Retinal pigment epithelial cell (primary cell): ENCODE measurements around the gene PCDHB9.
A peak's percentile ranks its signal among the peaks of the same experiment; 100 is the strongest.
"Not testable (repeated sequence)": the region's sequence is repeated elsewhere in the genome, so short reads cannot be mapped to it uniquely, and the experiment has no call there.

Source experiments
- DNase-seq: peaks from one replicate; pipeline ENCODE4 v3.0.0-alpha.2; 2010; ENCODE audit warnings: low read depth
- H3K4me3 ChIP-seq: 2 replicates; pipeline ENCODE4 v1.5.1; 2011; ENCODE audit warnings: mild to moderate bottlenecking, low read length, control low read depth, moderate library complexity
- TF ChIP-seq, protein P1 (sequence below): conservative IDR thresholded peaks from 2 replicates; pipeline ENCODE4 v1.5.1; 2011; ENCODE audit warnings: low read depth, low read length, control low read depth, inconsistent platforms

Gene PCDHB9

DNA sequence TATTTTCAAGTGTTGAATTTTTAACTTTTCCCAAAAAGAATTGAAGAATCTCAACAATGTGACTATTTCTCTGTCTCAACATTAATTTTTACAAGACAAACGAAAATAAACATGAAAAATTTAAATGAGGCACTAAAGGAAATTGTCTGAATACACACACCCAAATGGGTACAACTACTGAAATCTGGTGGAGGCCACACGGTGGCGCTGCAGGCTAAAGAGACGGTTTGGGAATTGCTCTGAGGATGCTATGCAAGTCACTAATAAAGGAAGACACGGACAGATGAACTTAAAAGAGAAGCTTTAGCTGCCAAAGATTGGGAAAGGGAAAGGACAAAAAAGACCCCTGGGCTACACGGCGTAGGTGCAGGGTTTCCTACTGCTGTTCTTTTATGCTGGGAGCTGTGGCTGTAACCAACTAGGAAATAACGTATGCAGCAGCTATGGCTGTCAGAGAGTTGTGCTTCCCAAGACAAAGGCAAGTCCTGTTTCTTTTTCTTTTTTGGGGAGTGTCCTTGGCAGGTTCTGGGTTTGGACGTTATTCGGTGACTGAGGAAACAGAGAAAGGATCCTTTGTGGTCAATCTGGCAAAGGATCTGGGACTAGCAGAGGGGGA is 5.3 kb downstream of the PCDHB9 start, which contains the start of gene PCDHB10:
Gene PCDHB10, plus strand, starts transcription at position 244 of the 616 bp plus-strand sequence. Its CDS starts 200 bp downstream, at position 444.
- no peak for DNase-seq
- H3K4me3 ChIP-seq: no peak within 1 kb of the TSS

GRCh38 chr5:141194332-141194731 is 7.4 kb downstream of the PCDHB9 start:
- not testable (repeated sequence) for DNase-seq, H3K4me3 ChIP-seq

More for the DNA sequence above, 5.3 kb downstream of the PCDHB9 start, which contains the start of gene PCDHB10:
- TF ChIP-seq, protein P1, sequence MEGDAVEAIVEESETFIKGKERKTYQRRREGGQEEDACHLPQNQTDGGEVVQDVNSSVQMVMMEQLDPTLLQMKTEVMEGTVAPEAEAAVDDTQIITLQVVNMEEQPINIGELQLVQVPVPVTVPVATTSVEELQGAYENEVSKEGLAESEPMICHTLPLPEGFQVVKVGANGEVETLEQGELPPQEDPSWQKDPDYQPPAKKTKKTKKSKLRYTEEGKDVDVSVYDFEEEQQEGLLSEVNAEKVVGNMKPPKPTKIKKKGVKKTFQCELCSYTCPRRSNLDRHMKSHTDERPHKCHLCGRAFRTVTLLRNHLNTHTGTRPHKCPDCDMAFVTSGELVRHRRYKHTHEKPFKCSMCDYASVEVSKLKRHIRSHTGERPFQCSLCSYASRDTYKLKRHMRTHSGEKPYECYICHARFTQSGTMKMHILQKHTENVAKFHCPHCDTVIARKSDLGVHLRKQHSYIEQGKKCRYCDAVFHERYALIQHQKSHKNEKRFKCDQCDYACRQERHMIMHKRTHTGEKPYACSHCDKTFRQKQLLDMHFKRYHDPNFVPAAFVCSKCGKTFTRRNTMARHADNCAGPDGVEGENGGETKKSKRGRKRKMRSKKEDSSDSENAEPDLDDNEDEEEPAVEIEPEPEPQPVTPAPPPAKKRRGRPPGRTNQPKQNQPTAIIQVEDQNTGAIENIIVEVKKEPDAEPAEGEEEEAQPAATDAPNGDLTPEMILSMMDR: peak; percentile 21

GRCh38 chr5:141196363-141196762 is 9.4 kb downstream of the PCDHB9 start:
- TF ChIP-seq, protein P1: no peak
- no peak for DNase-seq
- no peak overlapping the region for H3K4me3 ChIP-seq

DNA sequence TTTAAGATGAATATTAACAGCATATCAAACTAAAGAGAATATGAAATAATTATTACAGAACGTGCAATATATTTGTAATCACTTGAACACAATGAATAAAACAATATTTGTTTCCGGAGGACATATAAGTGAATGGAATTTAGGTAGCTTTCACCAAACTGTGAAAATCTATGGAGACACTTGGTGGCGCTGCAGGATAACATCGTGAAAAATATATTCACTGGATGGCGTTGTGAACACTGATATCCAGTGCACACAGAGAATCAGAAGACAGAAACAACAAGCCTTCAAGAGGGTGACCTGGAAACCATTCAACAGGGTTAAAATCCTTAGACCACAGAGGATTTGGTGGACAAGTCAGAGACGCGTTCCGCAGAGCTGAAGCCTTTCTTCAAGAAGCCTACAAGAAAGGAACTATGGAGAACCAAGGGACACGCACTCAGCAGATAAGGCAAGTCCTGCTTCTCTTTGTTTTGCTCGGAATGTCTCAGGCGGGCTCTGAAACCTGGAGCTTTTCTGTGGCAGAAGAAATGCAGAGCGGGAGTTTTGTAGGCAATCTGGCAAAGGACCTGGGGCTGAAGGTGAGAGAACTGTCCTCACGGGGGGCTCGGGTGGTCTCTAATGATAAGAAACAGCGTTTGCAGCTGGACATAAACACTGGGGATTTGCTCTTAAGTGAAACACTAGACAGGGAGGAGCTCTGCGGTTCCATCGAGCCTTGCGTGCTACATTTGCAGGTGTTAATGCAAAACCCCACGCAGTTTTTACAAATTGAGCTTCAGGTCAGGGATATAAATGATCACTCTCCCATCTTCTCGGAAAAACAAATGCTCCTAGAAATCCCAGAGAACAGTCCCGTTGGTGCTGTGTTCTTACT is 12.6 kb downstream of the PCDHB9 start, which contains the start of gene PCDHB11:
Gene PCDHB11, plus strand, starts transcription at position 269 of the 877 bp plus-strand sequence. Its CDS starts 148 bp downstream, at position 417.
- TF ChIP-seq, protein P1: no peak
- H3K4me3 ChIP-seq: no peak within 1 kb of the TSS
- DNase-seq: no peak

DNA sequence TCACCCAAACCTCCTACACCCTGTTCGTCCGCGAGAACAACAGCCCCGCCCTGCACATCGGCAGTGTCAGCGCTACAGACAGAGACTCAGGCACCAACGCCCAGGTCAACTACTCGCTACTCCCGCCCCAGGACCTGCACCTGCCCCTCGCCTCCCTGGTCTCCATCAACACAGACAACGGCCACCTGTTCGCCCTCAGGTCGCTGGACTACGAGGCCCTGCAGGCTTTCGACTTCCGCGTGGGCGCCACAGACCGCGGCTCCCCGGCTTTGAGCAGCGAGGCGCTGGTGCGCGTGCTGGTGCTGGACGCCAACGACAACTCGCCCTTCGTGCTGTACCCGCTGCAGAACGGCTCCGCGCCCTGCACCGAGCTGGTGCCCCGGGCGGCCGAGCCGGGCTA is 14.2 kb downstream of the PCDHB9 start:
- not testable (repeated sequence) for DNase-seq, H3K4me3 ChIP-seq

DNA sequence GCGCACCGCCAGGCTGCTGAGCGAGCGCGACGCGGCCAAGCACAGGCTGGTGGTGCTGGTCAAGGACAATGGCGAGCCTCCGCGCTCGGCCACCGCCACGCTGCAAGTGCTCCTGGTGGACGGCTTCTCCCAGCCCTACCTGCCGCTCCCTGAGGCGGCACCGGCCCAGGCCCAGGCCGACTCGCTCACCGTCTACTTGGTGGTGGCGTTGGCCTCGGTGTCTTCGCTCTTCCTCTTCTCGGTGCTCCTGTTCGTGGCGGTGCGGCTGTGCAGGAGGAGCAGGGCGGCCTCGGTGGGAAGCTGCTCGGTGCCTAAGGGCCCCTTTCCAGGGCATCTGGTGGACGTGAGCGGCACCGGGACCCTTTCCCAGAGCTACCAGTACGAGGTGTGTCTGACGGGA is 14.7 kb downstream of the PCDHB9 start:
- DNase-seq, H3K4me3 ChIP-seq: not testable (repeated sequence)

DNA sequence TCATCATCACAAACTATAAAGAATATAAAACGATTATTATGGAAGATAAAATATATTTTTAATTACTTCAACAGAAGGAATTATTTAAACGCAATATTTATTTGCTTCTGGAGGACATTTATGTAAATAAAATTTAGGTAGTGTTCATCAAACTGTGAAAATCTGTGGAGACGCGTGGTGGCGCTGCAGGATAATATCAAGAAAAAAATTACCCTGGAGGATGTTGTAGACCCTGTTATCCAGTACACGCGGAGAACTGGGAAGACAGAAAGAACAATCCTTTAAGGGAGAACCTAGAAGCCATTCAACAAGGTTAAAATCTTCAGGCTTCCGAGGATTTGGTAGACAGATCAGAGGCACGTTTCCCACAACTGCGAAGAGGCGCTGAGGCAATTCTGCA is 21.5 kb downstream of the PCDHB9 start, which contains the start of gene PCDHB12:
Gene PCDHB12, plus strand, starts transcription at position 242 of the 400 bp plus-strand sequence. CDS start 189 bp downstream, outside the sequence.
- DNase-seq: no peak
- no peak within 1 kb of the TSS for H3K4me3 ChIP-seq
- TF ChIP-seq, protein P1: no peak

DNA sequence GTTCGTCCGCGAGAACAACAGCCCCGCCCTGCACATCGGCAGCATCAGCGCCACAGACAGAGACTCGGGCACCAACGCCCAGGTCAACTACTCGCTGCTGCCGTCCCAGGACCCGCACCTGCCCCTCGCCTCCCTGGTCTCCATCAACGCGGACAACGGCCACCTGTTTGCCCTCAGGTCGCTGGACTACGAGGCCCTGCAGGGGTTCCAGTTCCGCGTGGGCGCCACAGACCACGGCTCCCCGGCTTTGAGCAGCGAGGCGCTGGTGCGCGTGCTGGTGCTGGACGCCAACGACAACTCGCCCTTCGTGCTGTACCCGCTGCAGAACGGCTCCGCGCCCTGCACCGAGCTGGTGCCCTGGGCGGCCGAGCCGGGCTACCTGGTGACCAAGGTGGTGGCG is 23.3 kb downstream of the PCDHB9 start:
- not testable (repeated sequence) for DNase-seq, H3K4me3 ChIP-seq

- H3K4me3 ChIP-seq, DNase-seq: not testable (repeated sequence)
Measured at GRCh38 chr5:141210849-141211248, 23.9 kb downstream of the PCDHB9 start.

DNA sequence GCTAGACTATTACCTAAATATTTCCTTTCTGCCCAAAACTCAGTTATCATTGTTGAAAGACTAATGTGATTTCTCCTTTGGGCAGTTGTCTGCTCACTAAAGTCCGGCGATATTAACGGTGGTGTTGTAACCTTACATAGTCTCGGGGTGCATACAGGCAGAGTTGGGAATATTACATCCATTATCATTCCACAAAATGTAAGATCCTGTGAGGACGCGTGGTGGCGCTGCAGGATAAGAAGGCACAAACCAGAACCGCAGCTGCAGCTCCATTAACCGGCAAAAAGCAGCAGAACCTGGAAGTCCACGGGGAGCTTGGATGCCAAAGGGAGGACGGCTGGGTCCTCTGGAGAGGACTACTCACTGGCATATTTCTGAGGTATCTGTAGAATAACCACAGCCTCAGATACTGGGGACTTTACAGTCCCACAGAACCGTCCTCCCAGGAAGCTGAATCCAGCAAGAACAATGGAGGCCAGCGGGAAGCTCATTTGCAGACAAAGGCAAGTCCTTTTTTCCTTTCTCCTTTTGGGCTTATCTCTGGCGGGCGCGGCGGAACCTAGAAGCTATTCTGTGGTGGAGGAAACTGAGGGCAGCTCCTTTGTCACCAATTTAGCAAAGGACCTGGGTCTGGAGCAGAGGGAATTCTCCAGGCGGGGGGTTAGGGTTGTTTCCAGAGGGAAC is 26.8 kb downstream of the PCDHB9 start, which contains the start of gene PCDHB13:
Gene PCDHB13, plus strand, starts transcription at position 264 of the 684 bp plus-strand sequence. Its CDS starts 205 bp downstream, at position 469.
- H3K4me3 ChIP-seq, DNase-seq: not testable (repeated sequence)

GRCh38 chr5:141214583-141214982 is 27.6 kb downstream of the PCDHB9 start:
- H3K4me3 ChIP-seq, DNase-seq: not testable (repeated sequence)

- not testable (repeated sequence) for H3K4me3 ChIP-seq, DNase-seq
Measured at GRCh38 chr5:141215504-141215903, 28.5 kb downstream of the PCDHB9 start.

DNA sequence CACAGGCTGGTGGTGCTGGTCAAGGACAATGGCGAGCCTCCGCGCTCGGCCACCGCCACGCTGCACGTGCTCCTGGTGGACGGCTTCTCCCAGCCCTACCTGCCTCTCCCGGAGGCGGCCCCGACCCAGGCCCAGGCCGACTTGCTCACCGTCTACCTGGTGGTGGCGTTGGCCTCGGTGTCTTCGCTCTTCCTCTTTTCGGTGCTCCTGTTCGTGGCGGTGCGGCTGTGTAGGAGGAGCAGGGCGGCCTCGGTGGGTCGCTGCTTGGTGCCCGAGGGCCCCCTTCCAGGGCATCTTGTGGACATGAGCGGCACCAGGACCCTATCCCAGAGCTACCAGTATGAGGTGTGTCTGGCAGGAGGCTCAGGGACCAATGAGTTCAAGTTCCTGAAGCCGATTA is 29.1 kb downstream of the PCDHB9 start:
- not testable (repeated sequence) for DNase-seq, H3K4me3 ChIP-seq
